GM19438 (cell line): ENCODE results near the gene PIBF1.
A peak's percentile ranks its signal among the peaks of the same experiment; 100 is the strongest.
"Not testable (repeated sequence)": the region's sequence is repeated elsewhere in the genome, so short reads cannot be mapped to it uniquely, and the experiment has no call there.

ENCODE experiments used
- ATAC-seq: cut with Tn5 transposase; IDR thresholded peaks from one replicate; pipeline ENCODE4 v1.9.1; 2021; ENCODE audit warnings: low read depth; ENCODE audit not compliant: unreplicated experiment

The PIBF1 gene

DNA sequence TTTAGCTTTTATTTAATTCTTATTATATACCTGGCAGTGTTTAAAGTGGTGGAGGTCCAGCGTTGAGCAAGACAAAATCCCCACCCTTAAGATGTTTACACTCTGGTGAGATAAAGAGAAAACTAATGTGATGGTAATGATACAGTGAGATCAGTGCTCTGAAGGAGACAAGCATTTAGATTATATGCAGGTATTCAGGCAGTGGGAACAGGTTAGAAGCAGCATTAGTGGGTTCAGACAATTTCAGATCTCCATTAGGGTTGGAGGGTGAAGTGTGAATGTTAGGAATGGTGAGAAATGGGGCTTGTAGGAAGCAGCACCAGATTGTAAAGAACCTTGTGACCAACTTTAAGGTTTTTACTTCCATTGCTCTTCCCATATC, 39.0 kb downstream of the PIBF1 start:
- ATAC-seq, result no peak

DNA sequence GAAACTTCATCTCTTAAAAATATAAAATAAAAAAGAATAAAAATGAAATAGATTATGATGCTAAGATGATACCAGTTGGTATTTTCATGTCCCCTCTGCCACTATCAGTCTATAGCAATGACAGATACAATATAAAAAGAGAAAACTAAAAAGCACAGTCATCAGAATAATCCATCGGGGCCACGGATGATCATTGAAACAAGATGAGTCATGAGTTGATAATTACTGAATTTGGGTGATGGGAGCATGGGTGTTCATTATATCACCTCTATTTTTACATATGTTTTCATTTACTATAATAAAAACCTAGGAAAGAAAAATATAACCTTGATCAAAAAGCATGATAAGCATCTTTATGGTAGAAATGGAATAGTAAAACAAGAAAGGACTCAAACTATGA, 41.1 kb downstream of the PIBF1 start:
- ATAC-seq, result no peak

DNA sequence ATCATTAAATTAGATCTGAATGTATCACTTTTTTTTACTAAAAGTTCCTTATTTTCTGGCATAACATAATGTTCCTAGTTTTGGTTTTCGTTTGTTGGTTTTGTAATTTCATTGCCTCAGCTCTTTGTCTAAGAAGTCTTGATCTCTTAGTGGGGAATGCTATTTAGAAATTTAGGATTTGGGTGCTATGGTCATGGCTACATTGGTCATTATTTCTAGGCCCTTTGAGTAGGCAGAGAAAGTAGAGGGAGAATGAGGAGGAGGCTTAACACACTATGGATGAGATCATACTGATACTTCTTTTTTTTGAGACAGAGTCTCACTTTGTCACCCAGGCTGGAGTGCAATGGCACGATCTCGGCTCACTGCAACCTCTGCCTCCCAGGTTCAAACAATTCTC, 41.8 kb downstream of the PIBF1 start:
- ATAC-seq, result no peak

DNA sequence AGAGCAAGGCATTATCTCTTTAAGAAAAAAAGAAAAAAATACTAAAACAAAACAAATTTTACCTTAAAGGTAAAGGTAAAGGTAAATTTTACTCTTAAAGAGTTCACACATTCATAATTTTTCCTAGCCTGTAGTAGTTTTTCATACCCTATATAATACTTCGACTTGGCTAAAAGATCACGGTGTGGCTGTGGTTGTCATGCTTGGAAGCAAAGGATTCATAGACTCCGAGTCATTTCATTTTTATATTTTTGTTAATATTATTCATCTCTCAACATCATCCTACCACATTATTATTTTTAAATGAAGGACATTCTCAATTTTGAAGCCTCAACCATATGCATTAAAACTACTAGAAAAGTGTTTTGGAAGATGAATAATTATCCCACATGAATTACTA, 52.7 kb downstream of the PIBF1 start:
- ATAC-seq, result no peak

DNA sequence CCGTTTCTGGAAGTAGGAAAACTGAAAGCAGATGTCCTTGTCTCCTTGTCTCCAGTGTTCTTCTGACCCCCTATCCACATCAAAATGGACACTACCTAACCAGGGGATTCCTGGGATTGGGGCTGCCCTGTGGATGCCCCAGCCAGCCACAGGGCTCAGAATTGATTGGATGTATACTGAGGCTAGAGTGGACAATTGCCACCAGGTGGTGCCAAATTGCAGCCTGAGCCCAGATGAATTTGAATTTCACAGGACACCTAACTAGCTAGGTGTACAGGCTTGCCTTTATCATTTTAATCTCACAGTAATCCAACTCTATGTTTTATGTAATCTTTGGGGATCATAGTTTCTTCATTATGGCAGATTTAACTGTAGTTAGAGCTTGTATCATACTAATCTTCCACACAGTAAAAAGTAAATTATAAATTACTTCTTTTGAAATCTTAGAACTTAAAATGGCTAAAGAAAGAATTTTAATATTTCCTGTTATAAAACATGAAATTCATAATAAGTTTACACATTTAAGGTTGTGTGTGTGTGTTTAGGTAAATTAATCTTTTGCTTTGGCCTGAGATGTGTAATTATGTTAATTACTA, 58.0 kb downstream of the PIBF1 start:
- ATAC-seq, result peak; percentile 100

DNA sequence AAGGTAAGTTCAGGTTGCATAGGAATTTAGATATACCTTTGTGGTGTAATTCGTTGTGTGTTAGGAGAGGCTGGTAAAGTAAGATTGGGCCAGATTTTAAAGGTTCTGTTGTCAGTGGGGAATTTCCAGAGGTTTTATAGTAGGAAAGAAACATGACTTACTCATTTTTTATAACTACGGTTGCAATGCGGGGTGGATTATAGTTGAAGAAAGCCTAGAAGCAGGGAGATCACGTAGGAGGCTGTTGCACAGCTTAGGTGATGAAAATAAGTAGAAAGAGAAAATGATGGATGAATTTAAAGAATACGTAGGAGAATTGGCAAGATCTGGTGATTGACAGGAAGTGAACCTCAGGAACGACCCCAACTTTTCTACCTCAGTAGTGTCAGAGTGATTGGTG, 61.1 kb downstream of the PIBF1 start:
- no peak for ATAC-seq

GRCh38 chr13:72845148-72845547, 63.2 kb downstream of the PIBF1 start:
- ATAC-seq, result not testable (repeated sequence)

DNA sequence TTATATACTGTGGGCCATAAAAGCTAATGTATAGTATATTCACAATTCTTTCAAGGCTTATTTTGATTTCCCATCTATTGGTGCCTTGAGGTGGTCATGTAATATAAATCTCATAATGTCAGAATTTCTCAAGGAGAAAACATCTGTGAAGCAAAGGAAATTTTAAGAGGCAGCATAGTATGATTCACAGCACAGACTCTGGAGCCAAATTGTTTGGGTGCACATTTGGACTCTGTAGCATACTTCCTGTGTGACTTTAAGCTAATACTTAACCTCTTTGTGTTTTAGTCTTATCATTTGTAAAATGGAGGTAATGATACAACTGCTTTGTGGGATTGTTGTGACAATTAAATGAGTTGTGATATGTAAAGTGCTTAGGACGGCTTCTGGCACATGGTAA, 67.6 kb downstream of the PIBF1 start:
- no peak for ATAC-seq

DNA sequence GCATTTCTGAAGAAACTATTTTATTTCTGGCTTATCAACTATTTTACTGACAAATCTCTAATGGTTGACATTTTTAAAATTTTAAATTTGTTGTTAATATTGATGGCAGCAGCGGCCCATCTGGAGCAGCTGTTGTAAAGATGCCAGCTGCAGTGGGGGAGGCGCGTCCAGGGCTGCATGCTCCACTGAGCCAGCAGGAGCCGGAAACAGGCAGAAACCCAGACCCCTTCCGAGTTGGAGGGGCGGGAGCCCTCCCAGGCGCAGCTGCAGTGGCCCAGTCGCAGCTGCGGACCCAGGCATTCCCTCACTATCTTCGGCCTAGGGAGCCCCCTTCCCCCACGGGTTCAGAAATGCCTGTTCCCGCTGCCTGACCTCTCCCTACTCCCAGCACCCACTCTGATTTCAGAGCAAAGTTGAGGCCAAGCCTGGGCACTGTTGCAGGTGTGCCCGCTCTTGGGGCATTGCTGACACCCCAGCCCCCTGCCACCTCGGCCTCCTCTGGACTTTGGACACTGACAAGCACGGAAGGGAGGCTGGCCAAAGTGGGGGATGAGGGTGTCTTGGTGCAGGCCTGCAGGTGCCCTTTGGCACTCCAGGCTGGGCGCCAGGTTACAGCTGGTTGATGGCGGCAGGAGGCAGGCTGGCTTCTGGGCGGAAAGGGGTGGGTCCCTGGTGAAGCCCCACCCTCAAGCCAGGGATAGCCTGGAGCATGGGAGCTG, 69.2 kb downstream of the PIBF1 start:
- no peak for ATAC-seq

- no peak for ATAC-seq
Observed at GRCh38 chr13:72851678-72852014, 69.7 kb downstream of the PIBF1 start.

DNA sequence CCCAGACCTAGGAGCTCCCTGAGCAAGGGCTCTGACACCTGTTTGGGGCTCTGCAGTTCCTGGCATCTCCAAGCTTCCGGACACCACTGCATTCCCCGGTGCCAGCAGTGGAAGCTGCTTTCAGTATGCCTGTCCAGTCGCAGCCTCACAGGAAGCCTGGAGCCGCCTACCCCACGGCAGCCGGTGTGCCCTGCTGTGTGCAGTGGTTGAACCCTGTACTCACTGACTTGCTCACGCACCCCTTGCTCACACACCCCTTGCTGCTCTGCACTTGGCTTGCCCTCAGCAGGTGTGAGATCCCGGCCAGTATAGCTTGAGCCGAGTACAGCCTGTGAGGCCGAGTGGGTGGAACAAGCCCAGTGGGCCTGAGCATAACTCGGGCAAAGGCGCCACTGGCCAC, 70.3 kb downstream of the PIBF1 start:
- no peak for ATAC-seq

DNA sequence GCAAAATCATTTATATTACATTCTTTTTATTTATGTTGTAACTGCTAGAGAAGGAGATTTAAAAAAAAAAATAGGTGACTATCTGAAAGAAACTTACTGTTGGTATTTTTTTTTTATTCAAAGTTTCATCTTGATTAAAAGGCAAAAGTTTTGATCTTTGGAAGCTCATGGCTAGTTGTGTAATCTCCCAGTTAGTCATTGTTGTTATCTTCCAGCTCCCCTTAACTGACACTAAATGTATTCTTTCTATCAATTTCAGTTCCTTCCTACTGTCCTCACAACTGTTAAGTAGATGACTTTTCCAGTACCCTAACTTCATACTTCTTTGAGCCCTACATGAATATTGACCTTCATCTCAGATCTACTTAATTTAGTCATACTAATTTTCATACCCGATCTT, 71.1 kb downstream of the PIBF1 start:
- ATAC-seq, result no peak

GRCh38 chr13:72864142-72865011, 82.4 kb downstream of the PIBF1 start:
- peak; percentile 80 for ATAC-seq

- no peak for ATAC-seq
Observed at GRCh38 chr13:72868229-72868628, 86.3 kb downstream of the PIBF1 start.

DNA sequence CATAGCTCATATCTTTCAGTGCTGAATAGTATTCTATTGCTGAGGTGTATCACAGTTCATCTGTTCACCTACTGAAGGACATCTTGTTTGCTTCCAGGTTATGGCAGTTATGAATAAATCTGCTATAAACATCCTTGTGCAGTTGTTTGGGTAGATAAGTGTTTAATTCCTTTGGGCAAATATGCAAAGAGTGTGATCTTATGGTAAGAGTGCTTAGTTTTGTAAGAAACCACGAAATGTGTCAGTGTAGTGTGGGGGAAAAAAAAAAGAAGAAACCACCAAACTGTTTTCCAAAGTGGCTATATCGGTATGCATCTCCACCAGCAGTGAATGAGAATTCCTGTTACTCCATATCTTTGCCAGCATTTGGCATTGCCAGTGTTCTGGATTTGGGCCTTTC, 93.3 kb downstream of the PIBF1 start:
- no peak for ATAC-seq

DNA sequence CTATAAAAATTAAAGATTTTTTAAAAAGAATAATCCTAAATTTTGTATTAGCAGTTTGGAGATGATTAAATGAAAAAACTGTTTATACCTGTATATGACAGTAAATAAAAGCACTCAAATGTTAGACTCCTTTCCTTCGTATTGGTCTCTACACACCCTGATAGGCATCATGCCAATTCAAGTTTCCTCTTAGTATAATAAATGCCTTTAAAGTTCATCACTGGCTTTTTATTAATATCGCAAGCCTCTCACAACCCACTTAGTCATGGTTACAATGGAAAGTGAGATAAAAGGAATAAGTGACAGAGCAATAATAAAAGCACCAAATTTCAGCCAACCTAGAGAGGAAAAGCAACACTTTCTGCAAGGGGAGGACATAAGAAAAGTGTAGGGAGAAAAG, 102.2 kb downstream of the PIBF1 start:
- ATAC-seq, result no peak

- ATAC-seq, result no peak
Observed at GRCh38 chr13:72886272-72887067, 104.5 kb downstream of the PIBF1 start.

- no peak for ATAC-seq
Observed at GRCh38 chr13:72889495-72889894, 107.6 kb downstream of the PIBF1 start.

DNA sequence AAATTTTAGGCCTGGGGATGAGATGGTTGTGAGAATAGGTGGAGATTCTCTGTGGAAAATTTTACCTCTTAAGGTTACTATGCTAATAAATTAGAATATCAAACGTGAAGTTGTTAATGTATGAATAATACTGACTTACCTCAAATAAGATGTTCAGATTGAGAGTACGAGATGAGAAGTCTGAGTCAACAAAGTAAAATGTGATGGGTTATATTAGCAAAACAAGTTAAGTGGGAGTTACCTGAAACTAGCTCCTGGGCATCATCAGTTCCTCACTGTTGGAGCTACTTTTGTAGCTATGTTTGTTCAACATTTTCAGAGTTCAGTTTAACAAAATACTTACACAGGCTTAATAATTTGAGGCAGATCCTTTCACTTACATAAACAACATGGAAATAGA, 108.6 kb downstream of the PIBF1 start:
- ATAC-seq, result no peak

DNA sequence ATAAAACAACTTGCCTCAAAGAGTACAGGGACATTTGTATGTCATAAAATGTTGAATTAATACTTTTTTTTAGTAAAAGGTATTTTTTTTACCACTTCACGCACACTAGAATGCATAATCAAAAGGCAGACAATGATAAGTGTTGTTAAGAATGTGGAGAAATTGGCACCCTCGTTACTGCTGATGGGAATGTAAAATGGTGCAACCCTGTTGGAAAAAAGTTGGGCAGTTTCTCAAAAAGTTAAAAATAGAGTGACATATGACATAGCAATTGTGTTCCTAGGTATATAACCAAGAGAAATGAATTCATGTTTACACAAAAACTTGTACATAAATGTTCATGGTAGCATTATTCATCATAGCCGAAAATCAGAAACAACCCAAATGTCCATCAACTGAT, 109.5 kb downstream of the PIBF1 start:
- no peak for ATAC-seq

DNA sequence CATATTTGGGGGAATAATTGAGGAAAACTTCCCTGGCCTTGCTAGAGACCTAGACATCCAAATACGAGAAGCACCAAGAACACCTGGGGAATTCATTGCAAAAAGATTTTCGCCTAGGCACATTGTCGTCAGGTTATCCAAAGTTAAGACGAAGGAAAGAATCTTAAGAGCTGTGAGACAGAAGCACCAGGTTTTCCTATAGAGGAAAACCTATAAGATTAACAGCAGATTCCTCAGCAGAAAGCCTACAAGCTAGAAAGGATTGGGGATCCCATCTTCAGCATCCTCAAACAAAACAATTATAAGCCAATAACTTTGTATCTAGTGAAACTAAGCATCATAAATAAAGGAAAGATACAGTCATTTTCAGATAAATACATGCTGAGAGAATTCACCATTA, 114.9 kb downstream of the PIBF1 start:
- no peak for ATAC-seq
